Right kidney (tissue), 1 donor: ENCODE measurements around the gene DEFB124.

Experiments used
- DNase-seq: peaks from one replicate; pipeline ENCODE4 v3.0.0-alpha.2; 2016

Gene DEFB124

DNA sequence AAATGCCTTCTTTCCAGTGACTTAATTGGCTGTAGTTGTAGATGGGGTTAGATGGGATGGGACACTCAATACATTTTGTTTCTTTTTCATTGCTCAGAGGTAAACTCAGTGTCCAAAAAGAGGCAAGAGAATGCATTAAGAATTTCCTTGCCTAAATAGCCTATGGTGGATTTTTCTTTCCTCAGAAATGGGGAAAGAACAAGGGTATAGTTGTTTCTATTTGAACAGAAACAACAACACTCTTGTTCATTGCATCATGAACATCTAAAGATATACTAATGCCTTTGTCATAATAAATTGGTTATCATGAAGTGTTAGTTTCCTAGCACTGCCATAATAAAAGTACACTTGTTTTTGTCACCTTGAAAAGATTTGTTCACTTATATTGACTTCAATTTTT is 49.1 kb downstream of the DEFB124 start:
- DNase-seq = no peak

DNA sequence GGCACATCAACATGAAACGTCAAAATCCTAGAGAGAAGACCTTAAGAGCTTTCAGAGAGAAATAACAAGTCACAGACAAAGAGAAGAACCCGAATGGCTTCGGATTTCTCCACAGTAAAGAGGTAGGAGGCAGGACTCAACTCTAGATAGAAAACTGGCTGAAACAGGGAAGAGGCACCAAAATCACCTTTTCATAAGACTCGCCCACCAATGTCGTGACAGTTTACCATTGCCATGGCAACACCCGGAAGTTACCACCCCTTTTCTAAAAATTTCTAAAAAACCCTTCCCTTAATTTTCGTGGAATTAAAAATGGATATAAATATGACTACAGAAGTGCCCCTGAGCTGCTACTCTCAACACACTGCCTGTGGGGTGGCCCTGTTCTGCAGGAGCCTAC is 56.6 kb downstream of the DEFB124 start:
- DNase-seq = no peak

DNA sequence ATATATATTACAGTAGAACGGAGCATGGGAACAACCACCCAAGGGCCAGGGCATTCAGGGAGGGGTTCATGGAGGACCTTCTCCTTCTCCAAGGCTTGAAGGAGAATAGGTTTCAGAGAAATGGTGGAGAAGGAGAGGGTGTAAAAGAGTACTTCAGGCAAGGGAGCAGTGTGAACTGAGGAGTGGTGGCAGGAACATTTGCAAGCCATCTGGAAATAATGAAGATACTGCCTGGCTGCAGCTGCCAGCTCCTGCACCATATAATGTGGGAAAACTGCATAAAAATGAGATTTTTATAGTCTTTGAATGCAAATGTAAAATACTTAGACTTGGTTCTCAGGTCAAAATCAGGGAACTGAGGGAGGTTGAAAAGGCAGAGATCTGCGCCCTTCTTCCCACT is 59.3 kb downstream of the DEFB124 start:
- DNase-seq = no peak
